K562 (cell line): ENCODE results near the gene MAN1B1.

Experiments
- BDP1 ChIP-seq: IDR thresholded peaks from 3 replicates; pipeline ENCODE4 v1.6.1; 2011; ENCODE audit not compliant: insufficient read length, insufficient read depth
- EZH2 ChIP-seq: IDR thresholded peaks from 2 replicates; pipeline ENCODE4 v1.6.1; 2012; ENCODE audit warnings: low read depth, mild to moderate bottlenecking, inconsistent platforms, low read length, borderline replicate concordance
- FOXM1 ChIP-seq, 2 experiments: fragments of 450-650 bp in 1 of 2; sonication (generic) in 1 of 2; formaldehyde crosslinking in 1 of 2; IDR thresholded peaks; 2 replicates each; pipeline versions ENCODE4 v1.6.1 to v1.9.0; 2017 to 2022; ENCODE audit warnings: low read depth in 2 of 2, mild to moderate bottlenecking in 2 of 2, missing genetic modification reagents in 1 of 2, moderate library complexity in 1 of 2
- ZFP36 ChIP-seq: fragments of 150-350 bp; IDR thresholded peaks from 2 replicates; pipeline ENCODE4 v1.6.1; 2018; ENCODE audit warnings: low read length, low read depth; ENCODE audit not compliant: partially characterized antibody
- ZNF143 ChIP-seq: sonication (generic); formaldehyde crosslinking; IDR thresholded peaks from 2 replicates; pipeline ENCODE4 v1.9.0; 2022; ENCODE audit warnings: mild to moderate bottlenecking, missing genetic modification reagents
- ZNF384 ChIP-seq: IDR thresholded peaks from 2 replicates; pipeline ENCODE4 v1.6.1; 2012; ENCODE audit warnings: low read depth, low read length, improper control_type of control experiment
- ZNF436 ChIP-seq: fragments of 250-450, 450-650 bp; sonication (Bioruptor Pico); formaldehyde crosslinking; IDR thresholded peaks from 2 replicates; pipeline ENCODE4 v1.7.0; 2020; ENCODE audit warnings: mild to moderate bottlenecking
- ZSCAN32 ChIP-seq: fragments of 450-650 bp; formaldehyde crosslinking; IDR thresholded peaks from 2 replicates; pipeline ENCODE4 v1.4.0; 2020; ENCODE audit warnings: mild to moderate bottlenecking, moderate library complexity
- TF ChIP-seq, protein P1 (sequence below), 2 experiments: fragments of 200-800 bp in 1 of 2; sonication (Bioruptor generic) in 1 of 2; sonication (generic) in 1 of 2; formaldehyde crosslinking in 1 of 2; IDR thresholded peaks in 1 of 2; conservative IDR thresholded peaks in 1 of 2; 2 replicates each; pipeline versions ENCODE4 v1.5.0 to v1.6.1; 2016 to 2020; ENCODE audit warnings: missing compliant biosample characterization in 1 of 2, missing genetic modification characterization in 1 of 2, missing genetic modification reagents in 1 of 2

DNA sequence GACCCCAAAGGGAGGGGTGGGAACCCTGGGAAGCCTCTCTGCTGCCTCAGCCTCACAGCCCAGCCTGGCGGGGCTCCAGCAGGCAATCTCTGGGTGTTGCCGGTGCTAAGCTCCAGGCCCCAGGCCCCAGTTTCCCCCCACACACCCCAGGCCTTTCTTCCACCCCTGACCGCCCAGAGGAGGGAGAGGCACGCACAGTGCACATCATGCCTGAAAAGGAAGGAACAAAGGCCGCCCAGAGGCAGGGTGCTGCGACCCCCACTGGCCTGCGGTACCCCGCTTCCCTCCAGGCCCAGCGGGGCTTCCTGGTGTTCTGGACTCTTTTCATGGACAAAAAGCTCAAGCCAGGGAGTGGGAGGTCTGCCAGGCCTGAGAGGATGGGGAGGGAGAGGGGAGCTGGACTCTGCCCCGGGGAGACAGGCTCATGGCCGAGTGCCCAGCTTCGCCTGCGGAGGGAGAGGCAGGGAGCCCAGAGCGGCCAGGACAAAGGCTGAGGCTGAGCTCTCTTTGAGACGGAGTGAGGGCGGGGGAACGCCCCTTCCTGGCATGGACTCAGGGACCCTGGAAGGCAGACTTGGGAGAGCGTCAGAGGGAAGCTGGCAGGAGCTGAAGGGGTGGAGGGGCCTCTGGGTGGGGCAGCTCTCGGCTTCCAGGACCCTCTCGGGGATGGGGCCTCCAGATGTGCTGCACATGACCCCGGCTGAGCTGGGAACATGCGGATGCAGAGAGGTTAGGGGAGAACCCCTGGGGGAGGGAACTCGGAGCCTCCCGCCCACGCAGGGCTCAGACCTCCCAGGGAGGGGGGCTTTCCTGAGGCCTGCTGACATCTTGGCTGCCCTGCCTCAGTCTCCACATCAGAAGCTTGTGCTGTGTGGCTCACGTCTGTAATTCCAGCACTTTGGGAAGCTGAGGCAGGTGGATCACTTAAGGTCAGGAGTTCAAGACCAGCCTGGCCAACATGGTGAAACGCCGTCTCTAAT lies 31.1 kb upstream of the MAN1B1 start:
- TF ChIP-seq FOXM1 (IDR thresholded peaks at IDR 0.05; ENCODE audit: low read depth) (no peak), FOXM1 (CRISPR knock-in tag; IDR thresholded peaks at IDR 0.05; ENCODE audit: low read depth) (no peak), EZH2 (no peak), ZNF384 (no peak), ZFP36 (no peak), ZSCAN32 (CRISPR knock-in tag) (no peak), BDP1 (no peak), ZNF436 (CRISPR knock-in tag) (no peak), ZNF143 (CRISPR knock-in tag) (no peak)
- TF ChIP-seq, protein P1, sequence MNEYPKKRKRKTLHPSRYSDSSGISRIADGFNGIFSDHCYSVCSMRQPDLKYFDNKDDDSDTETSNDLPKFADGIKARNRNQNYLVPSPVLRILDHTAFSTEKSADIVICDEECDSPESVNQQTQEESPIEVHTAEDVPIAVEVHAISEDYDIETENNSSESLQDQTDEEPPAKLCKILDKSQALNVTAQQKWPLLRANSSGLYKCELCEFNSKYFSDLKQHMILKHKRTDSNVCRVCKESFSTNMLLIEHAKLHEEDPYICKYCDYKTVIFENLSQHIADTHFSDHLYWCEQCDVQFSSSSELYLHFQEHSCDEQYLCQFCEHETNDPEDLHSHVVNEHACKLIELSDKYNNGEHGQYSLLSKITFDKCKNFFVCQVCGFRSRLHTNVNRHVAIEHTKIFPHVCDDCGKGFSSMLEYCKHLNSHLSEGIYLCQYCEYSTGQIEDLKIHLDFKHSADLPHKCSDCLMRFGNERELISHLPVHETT (CRISPR knock-in tag; conservative IDR thresholded peaks at IDR 0.05 in 1 of 2, IDR thresholded peaks at IDR 0.05 in 1 of 2) = no peak
